Glutamatergic neuron (in vitro differentiated cells): ENCODE measurements around the gene MRPL50. TPM values are rescaled to one million over a fixed set of nuclear protein-coding genes. Genes with fewer than 3 reads are reported as not detected.

ENCODE experiments used
- DNase-seq: peaks from one replicate; pipeline ENCODE4 v3.0.0; 2022
- H3K27ac Mint-ChIP-seq: one replicate; pipeline ENCODE4 v1.8.0; 2020; ENCODE audit warnings: mild to moderate bottlenecking, mixed read lengths, inconsistent platforms; ENCODE audit not compliant: unreplicated experiment
- H3K27me3 Mint-ChIP-seq: one replicate; pipeline ENCODE4 v1.8.0; 2020; ENCODE audit warnings: mild to moderate bottlenecking, moderate library complexity, mixed read lengths, inconsistent platforms; ENCODE audit not compliant: unreplicated experiment
- H3K36me3 Mint-ChIP-seq: one replicate; pipeline ENCODE4 v1.8.0; 2020; ENCODE audit warnings: mild to moderate bottlenecking, mixed read lengths, inconsistent platforms; ENCODE audit not compliant: unreplicated experiment
- H3K4me1 Mint-ChIP-seq: one replicate; pipeline ENCODE4 v1.8.0; 2020; ENCODE audit warnings: mild to moderate bottlenecking, low read depth, mixed read lengths, inconsistent platforms; ENCODE audit not compliant: unreplicated experiment
- H3K4me3 Mint-ChIP-seq: one replicate; pipeline ENCODE4 v1.8.0; 2020; ENCODE audit warnings: mild to moderate bottlenecking, mixed read lengths, inconsistent platforms; ENCODE audit not compliant: unreplicated experiment
- H3K9me3 Mint-ChIP-seq: one replicate; pipeline ENCODE4 v1.8.0; 2020; ENCODE audit warnings: mild to moderate bottlenecking, moderate library complexity, mixed read lengths, inconsistent platforms; ENCODE audit not compliant: unreplicated experiment
- total RNA-seq: library from RNA; stranded (reverse); fragmentation: NEBNext Ultra II Directional; extraction: Animal tissue kit (Norgen Biotek cat#: 25700); gene quantifications from one replicate; pipeline ENCODE4 v1.2.1, GENCODE V29; 2021; ENCODE audit not compliant: unreplicated experiment
- TF ChIP-seq, protein P1 (sequence below): fragments of 200-600 bp; sonication (generic); IDR thresholded peaks from one replicate; pipeline ENCODE4 v1.5.0; 2021; ENCODE audit not compliant: partially characterized antibody, unreplicated experiment

MRPL50 gene
- total RNA-seq, 1 donor from 2014 or later = 15.4 TPM

DNA sequence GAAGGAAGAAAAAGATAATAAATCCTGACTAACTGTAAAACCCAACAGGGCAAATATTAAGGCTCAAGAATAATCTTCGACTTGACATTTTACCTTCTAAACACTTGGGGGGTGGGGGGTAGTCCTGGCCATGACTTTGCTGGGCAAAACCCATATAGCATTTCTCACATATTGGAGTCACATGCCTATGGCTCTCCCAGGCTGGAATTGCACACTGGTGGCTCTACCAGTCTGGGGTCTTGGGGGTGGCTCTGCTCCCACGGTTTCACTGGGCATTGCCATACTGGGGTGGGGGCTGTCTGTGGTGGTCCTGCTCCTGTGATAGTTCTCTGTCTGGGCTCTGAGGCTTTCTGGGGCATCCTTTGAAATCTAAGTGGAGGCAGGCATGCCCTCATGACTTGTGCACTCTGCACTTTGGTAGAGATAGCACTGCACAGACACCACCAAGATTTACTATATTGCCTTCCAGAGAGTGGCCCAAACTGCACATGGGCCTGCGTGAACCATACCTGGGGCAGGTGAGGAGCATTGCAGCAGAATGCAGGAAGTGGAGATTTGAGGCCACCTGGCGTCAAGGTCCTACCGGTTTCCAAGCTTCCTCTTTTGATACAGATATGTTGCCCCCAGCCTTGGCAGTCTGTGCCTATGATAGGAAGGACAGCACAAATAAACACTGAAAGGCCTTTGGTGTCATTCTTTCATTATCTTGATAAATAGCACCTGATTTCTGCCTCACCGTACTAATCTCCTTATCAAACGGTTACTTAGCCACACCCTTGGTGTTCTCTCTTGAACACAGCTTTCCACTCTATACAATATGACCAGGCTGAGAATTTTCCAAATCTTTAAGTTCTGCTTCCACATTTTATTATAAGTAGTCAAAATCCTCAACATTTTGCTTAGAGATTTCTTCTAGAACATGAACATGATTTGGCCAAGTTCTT is 43.4 kb downstream of the MRPL50 start:
- TF ChIP-seq, protein P1, sequence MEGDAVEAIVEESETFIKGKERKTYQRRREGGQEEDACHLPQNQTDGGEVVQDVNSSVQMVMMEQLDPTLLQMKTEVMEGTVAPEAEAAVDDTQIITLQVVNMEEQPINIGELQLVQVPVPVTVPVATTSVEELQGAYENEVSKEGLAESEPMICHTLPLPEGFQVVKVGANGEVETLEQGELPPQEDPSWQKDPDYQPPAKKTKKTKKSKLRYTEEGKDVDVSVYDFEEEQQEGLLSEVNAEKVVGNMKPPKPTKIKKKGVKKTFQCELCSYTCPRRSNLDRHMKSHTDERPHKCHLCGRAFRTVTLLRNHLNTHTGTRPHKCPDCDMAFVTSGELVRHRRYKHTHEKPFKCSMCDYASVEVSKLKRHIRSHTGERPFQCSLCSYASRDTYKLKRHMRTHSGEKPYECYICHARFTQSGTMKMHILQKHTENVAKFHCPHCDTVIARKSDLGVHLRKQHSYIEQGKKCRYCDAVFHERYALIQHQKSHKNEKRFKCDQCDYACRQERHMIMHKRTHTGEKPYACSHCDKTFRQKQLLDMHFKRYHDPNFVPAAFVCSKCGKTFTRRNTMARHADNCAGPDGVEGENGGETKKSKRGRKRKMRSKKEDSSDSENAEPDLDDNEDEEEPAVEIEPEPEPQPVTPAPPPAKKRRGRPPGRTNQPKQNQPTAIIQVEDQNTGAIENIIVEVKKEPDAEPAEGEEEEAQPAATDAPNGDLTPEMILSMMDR = no peak
- no peaks in the 10 kb centered on the region for H3K9me3 Mint-ChIP-seq
- DNase-seq = no peak
- no peaks in the 10 kb centered on the region for H3K4me1 Mint-ChIP-seq
- peaks cover 5% of the 10 kb centered on the region for H3K36me3 Mint-ChIP-seq
- no peaks in the 10 kb centered on the region for H3K27me3 Mint-ChIP-seq
- no peak overlapping the region for H3K27ac Mint-ChIP-seq
- no peak overlapping the region for H3K4me3 Mint-ChIP-seq

DNA sequence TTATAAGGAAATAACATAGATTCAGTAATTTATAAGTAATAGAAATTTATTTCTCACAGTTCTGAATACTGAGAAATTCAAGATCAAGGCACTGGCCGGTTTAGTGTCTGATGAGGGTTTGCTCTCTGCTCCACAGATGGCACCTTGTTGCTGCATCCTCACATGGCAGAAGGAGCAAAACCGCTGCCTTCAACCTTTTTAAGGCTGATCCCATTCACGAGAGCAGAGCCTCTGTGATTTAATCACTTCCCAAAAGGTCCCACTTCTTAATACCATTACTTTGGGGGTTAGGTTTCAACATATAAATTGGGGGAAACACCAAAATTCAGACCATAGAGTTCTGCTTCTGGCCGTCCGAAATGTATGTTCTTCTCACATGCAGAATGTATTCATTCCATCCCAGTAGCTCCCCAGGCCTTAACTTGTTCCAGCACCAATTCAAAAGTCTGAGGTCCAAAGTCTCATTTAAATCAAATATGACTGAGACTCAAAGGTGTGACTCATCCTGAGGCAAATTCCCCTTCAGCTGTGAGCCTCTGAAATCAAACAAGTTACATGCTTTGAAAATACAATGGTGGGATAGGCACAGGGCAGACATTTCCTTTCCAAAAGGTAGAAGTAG is 44.2 kb downstream of the MRPL50 start:
- H3K4me1 Mint-ChIP-seq = no peaks in the 10 kb centered on the region

DNA sequence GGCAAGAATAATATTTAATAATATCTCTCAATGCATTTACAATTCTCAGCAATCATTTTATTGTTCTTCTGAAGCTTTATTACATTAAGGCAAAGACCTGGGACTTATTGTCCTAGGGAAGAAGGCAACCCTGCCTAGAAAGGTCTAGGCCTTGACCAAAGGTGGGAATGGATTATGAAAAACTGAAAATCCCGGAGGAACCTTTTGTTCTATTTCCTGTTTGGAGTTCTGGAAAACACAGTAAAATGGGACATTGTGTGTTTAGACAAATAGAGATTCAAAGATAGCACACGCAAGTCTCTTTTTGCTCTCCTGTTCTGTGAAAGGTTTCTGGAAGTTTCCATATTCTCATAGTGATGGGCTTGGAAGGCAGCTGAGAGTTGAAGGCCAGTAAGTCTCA is 44.7 kb downstream of the MRPL50 start:
- DNase-seq = no peak
- TF ChIP-seq, protein P1 = no peak
- no peak overlapping the region for H3K27ac Mint-ChIP-seq
- H3K4me3 Mint-ChIP-seq = no peak overlapping the region
- H3K27me3 Mint-ChIP-seq = no peaks in the 10 kb centered on the region
- H3K36me3 Mint-ChIP-seq = peaks cover 5% of the 10 kb centered on the region
- no peaks in the 10 kb centered on the region for H3K9me3 Mint-ChIP-seq
- H3K4me1 Mint-ChIP-seq = no peaks in the 10 kb centered on the region

More for the DNA sequence above, 44.2 kb downstream of the MRPL50 start:
- Mint-ChIP-seq H3K4me3 (no peak overlapping the region), H3K36me3 (peaks cover 5% of the 10 kb centered on the region), H3K9me3 (no peaks in the 10 kb centered on the region), H3K27ac (no peak overlapping the region), H3K27me3 (no peaks in the 10 kb centered on the region)
- TF ChIP-seq, protein P1 = no peak
- no peak for DNase-seq

DNA sequence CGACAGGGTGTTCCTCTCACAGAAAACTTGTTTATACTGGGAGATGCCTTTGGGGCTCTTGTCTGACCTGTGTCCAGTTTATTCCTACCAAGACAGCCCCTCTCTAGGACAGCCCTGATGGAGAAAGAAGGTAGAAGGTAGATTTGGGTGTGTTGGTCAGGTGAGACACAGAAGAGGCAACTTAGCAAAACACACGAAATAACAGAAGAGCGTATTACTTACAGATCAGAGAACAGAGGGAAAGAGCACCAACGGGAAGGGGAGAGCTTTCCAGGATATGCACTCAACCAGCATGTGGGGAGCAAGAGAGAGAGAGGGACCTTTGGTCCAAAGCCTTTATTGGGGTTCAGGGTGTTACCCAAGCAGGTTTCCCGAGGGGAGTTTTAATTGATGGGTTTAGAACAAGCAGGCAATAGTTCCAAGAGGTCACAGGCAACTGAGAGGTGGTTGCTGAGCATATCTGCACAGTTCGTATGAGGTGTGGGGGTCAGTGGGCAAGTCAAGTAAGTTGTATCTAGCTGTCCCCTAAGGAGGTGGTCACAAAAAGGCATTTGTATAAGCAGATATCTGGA is 45.4 kb downstream of the MRPL50 start:
- no peaks in the 10 kb centered on the region for H3K9me3 Mint-ChIP-seq
- no peaks in the 10 kb centered on the region for H3K27me3 Mint-ChIP-seq
- TF ChIP-seq, protein P1 = no peak
- peaks cover under 1% of the 10 kb centered on the region for H3K4me1 Mint-ChIP-seq
- no peak for DNase-seq
- H3K4me3 Mint-ChIP-seq = no peak overlapping the region
- peaks cover 5% of the 10 kb centered on the region for H3K36me3 Mint-ChIP-seq
- no peak overlapping the region for H3K27ac Mint-ChIP-seq
